HepG2 (cell line): ENCODE measurements around the gene C6orf136. TPM values are rescaled to one million over a fixed set of nuclear protein-coding genes. Genes with fewer than 3 reads are reported as not detected.
A peak's percentile ranks its signal among the peaks of the same experiment; 100 is the strongest.

Source experiments
- FOXO4 ChIP-seq: sonication (generic); formaldehyde crosslinking; conservative IDR thresholded peaks from 2 replicates; pipeline ENCODE4 v1.8.1; 2023; ENCODE audit warnings: missing genetic modification reagents
- HES4 ChIP-seq: sonication (generic); formaldehyde crosslinking; IDR thresholded peaks from 2 replicates; pipeline ENCODE4 v1.9.0; 2021; ENCODE audit warnings: mild to moderate bottlenecking, missing genetic modification reagents, borderline replicate concordance
- HHEX ChIP-seq: IDR thresholded peaks from 2 replicates; pipeline ENCODE4 v1.6.1; 2016; ENCODE audit warnings: control low read depth
- KLF9 ChIP-seq: IDR thresholded peaks from 2 replicates; pipeline ENCODE4 v1.6.1; 2016; ENCODE audit warnings: low read depth
- PTBP1 ChIP-seq: fragments of 200-400 bp; formaldehyde crosslinking; IDR thresholded peaks from 2 replicates; pipeline ENCODE4 v1.6.1; 2018; ENCODE audit warnings: low read length, low read depth; ENCODE audit not compliant: poor library complexity, severe bottlenecking
- TBX3 ChIP-seq: fragments of 450-650 bp; IDR thresholded peaks from 2 replicates; pipeline ENCODE4 v1.6.1; 2017; ENCODE audit warnings: antibody characterized with exemption, mild to moderate bottlenecking, inconsistent platforms, borderline replicate concordance
- ZBTB10 ChIP-seq: sonication (generic); formaldehyde crosslinking; IDR thresholded peaks from 2 replicates; pipeline ENCODE4 v1.4.0; 2020; ENCODE audit warnings: missing genetic modification reagents, borderline replicate concordance
- ZBTB34 ChIP-seq: sonication (generic); formaldehyde crosslinking; IDR thresholded peaks from 2 replicates; pipeline ENCODE4 v1.8.0; 2022; ENCODE audit warnings: mild to moderate bottlenecking, missing genetic modification reagents
- ZNF331 ChIP-seq: sonication (generic); formaldehyde crosslinking; IDR thresholded peaks from 2 replicates; pipeline ENCODE4 v1.4.0; 2020; ENCODE audit warnings: missing genetic modification reagents
- ZNF44 ChIP-seq: sonication (generic); formaldehyde crosslinking; IDR thresholded peaks from 2 replicates; pipeline ENCODE4 v1.5.1; 2020; ENCODE audit warnings: mild to moderate bottlenecking, missing genetic modification reagents
- polyA plus RNA-seq, 8 experiments: library from polyadenylated mRNA; depleted of rRNA in 3 of 8; stranded (reverse) in 7 of 8; unstranded in 1 of 8; fragments of >200 nt; fragmentation: Illumina TruSeq in 4 of 8; extraction: Trizol in 4 of 8; gene quantifications; 2 replicates each; pipeline versions ENCODE4 v1.2.1 to v1.2.3, GENCODE V29; 2011 to 2016; ENCODE audit warnings: low read depth in 4 of 8, missing spikeins in 1 of 8, mixed read lengths in 1 of 8; ENCODE audit not compliant: insufficient read depth in 1 of 8
- total RNA-seq, 5 experiments: library from RNA; depleted of rRNA; stranded (reverse); fragments of >200 nt; fragmentation: Illumina TruSeq; extraction: Trizol; gene quantifications; 2 replicates each; pipeline ENCODE4 v1.2.3, GENCODE V29; 2016; ENCODE audit warnings: low read depth in 1 of 5

The C6orf136 gene
- total and polyA plus RNA-seq, 2 of the 13 experiments (the other 11 are each of a cell fraction or from before 2014, with no cell fraction given) = 12.0 to 26.2 TPM

GRCh38 chr6:30687659-30688431 lies 40.9 kb downstream of the C6orf136 start (continued):
- TF ChIP-seq TBX3 (no peak), HHEX (CRISPR knock-in tag) (no peak), ZBTB34 (CRISPR knock-in tag) (no peak), FOXO4 (no peak), ZBTB10 (CRISPR knock-in tag) (no peak), PTBP1 (peak; percentile 59), KLF9 (CRISPR knock-in tag) (0 out of 2 replicates have a peak, but pooled peaks have one; percentile 6), ZNF331 (CRISPR knock-in tag) (no peak), HES4 (CRISPR knock-in tag) (0 out of 2 replicates have a peak, but pooled peaks have one; percentile 51), ZNF44 (CRISPR knock-in tag) (0 out of 2 replicates have a peak, but pooled peaks have one; percentile 5)
- TF ChIP-seq, all 625 proteins: peak for 30
